H1 (cell line): ENCODE results near the gene FUT6. TPM values are rescaled to one million over a fixed set of nuclear protein-coding genes. Genes with fewer than 3 reads are reported as not detected.

Experiments used
- CTCF ChIA-PET: fragments of 300-600 bp; sonication (Branson Sonifier 250); formaldehyde crosslinking; loops from one replicate; lab custom pipeline; 2021; ENCODE audit not compliant: partially characterized antibody; lab: Charles Lee
- POLR2A ChIA-PET: fragments of 300-600 bp; sonication (Branson Sonifier 250); formaldehyde crosslinking; loops from one replicate; lab custom pipeline; 2021; ENCODE audit warnings: inconsistent platforms; ENCODE audit not compliant: partially characterized antibody; lab: Charles Lee
- DNase-seq, 2 experiments: peaks; one replicate each; pipeline versions ENCODE4 v3.0.0 to v3.0.0-alpha.2; 2010 to 2022; ENCODE audit warnings: low spot score in 2 of 2, low read depth in 1 of 2, mixed read lengths in 1 of 2
- FAIRE-seq: peaks from 2 replicates; lab custom pipeline; 2011; peaks lifted over from hg19 to GRCh38; lab: Jason Lieb, UNC
- H2AFZ ChIP-seq: 2 replicates; pipeline ENCODE4 v1.8.1; 2012; ENCODE audit warnings: low read length, inconsistent platforms
- H2AK5ac ChIP-seq: 2 replicates; pipeline ENCODE4 v1.6.1; 2013; ENCODE audit warnings: low read depth, low read length
- H2BK120ac ChIP-seq: replicated peaks from 2 replicates; pipeline ENCODE3; 2013; ENCODE audit warnings: low read depth, low read length, inconsistent platforms
- H2BK12ac ChIP-seq: 2 replicates; pipeline ENCODE4 v1.6.1; 2013; ENCODE audit warnings: low read depth, low read length
- H2BK15ac ChIP-seq: 2 replicates; pipeline ENCODE4 v1.6.1; 2013; ENCODE audit warnings: low read length
- H2BK20ac ChIP-seq: 2 replicates; pipeline ENCODE4 v1.6.1; 2013; ENCODE audit warnings: low read length
- H2BK5ac ChIP-seq: 2 replicates; pipeline ENCODE4 v1.6.1; 2013; ENCODE audit warnings: low read depth, low read length
- H3K14ac ChIP-seq: 2 replicates; pipeline ENCODE4 v1.6.1; 2013; ENCODE audit warnings: inconsistent platforms; ENCODE audit not compliant: insufficient read length
- H3K18ac ChIP-seq: 2 replicates; pipeline ENCODE4 v1.6.1; 2013; ENCODE audit warnings: low read length; ENCODE audit errors: extremely low read depth
- H3K23ac ChIP-seq: 2 replicates; pipeline ENCODE4 v1.6.1; 2013; ENCODE audit warnings: inconsistent platforms; ENCODE audit not compliant: insufficient read length
- H3K23me2 ChIP-seq: 2 replicates; pipeline ENCODE4 v1.6.1; 2013; ENCODE audit warnings: low read depth, low read length
- H3K27ac ChIP-seq: 2 replicates; pipeline ENCODE4 v1.6.1; 2011; ENCODE audit warnings: low read depth, low read length, inconsistent platforms
- H3K27me3 ChIP-seq, 4 experiments: replicated peaks in 1 of 4; 1 replicate in 1 of 4; 2 replicates in 3 of 4; pipeline versions ENCODE4 v1.6.1 to v1.8.1; 2011 to 2013; ENCODE audit warnings: low read length in 3 of 4, mild to moderate bottlenecking in 3 of 4, inconsistent platforms in 2 of 4, mixed read lengths in 2 of 4, moderate library complexity in 1 of 4; ENCODE audit not compliant: control insufficient read depth in 3 of 4, insufficient read depth in 3 of 4; ENCODE audit errors: extremely low read depth in 1 of 4
- H3K36me3 ChIP-seq, 4 experiments: 2 replicates each; pipeline versions ENCODE4 v1.6.1 to v1.8.1; 2011 to 2013; ENCODE audit warnings: mild to moderate bottlenecking in 4 of 4, low read length in 3 of 4, moderate library complexity in 2 of 4, control low read depth in 1 of 4, inconsistent platforms in 1 of 4; ENCODE audit not compliant: insufficient read depth in 4 of 4, control insufficient read depth in 2 of 4
- H3K4ac ChIP-seq: replicated peaks from 2 replicates; pipeline ENCODE3; 2013; ENCODE audit warnings: low read length, low read depth, mixed read lengths, inconsistent platforms; ENCODE audit not compliant: insufficient read length
- H3K4me1 ChIP-seq, 4 experiments: replicated peaks in 1 of 4; 1 replicate in 1 of 4; 2 replicates in 3 of 4; pipeline versions ENCODE4 v1.6.1 to v1.8.1; 2011 to 2013; ENCODE audit warnings: low read length in 3 of 4, inconsistent platforms in 2 of 4, mixed read lengths in 1 of 4; ENCODE audit not compliant: insufficient read depth in 4 of 4, control insufficient read depth in 3 of 4
- H3K4me2 ChIP-seq, 2 experiments: 2 replicates each; pipeline versions ENCODE4 v1.6.1 to v1.8.1; 2011 to 2013; ENCODE audit warnings: low read depth in 2 of 2, low read length in 2 of 2, control low read depth in 1 of 2, inconsistent platforms in 1 of 2, mild to moderate bottlenecking in 1 of 2; ENCODE audit not compliant: insufficient read depth in 1 of 2
- H3K4me3 ChIP-seq, 4 experiments: fragments of 200-600, 300-600 bp in 1 of 4; sonication (generic), shearing (Covaris generic), sonication (Bioruptor Twin) in 1 of 4; 2 replicates each; pipeline versions ENCODE4 v1.5.1 to v1.8.1; 2011 to 2016; ENCODE audit warnings: low read length in 4 of 4, low read depth in 3 of 4, control low read depth in 2 of 4, inconsistent platforms in 2 of 4, mild to moderate bottlenecking in 2 of 4, mixed read lengths in 1 of 4, moderate library complexity in 1 of 4; ENCODE audit not compliant: insufficient read depth in 2 of 4; ENCODE audit errors: extremely low read depth in 1 of 4
- H3K56ac ChIP-seq: replicated peaks from 2 replicates; pipeline ENCODE3; 2013; ENCODE audit warnings: low read depth, mild to moderate bottlenecking, mixed read lengths, low read length, inconsistent platforms; ENCODE audit not compliant: insufficient read length
- H3K79me1 ChIP-seq: 2 replicates; pipeline ENCODE4 v1.6.1; 2013; ENCODE audit warnings: low read depth, low read length, control low read depth
- H3K79me2 ChIP-seq, 2 experiments: 2 replicates each; pipeline versions ENCODE4 v1.6.1 to v1.8.1; 2012 to 2013; ENCODE audit warnings: low read length in 2 of 2, mild to moderate bottlenecking in 2 of 2, inconsistent platforms in 1 of 2; ENCODE audit not compliant: insufficient read depth in 2 of 2, control insufficient read depth in 1 of 2
- H3K9ac ChIP-seq, 4 experiments: replicated peaks in 1 of 4; 1 replicate in 1 of 4; 2 replicates in 3 of 4; pipeline versions ENCODE4 v1.6.1 to v1.8.1; 2011 to 2013; ENCODE audit warnings: low read depth in 3 of 4, low read length in 3 of 4, control low read depth in 2 of 4, mild to moderate bottlenecking in 2 of 4, moderate library complexity in 2 of 4, inconsistent platforms in 1 of 4; ENCODE audit errors: extremely low read depth in 1 of 4
- H3K9me3 ChIP-seq, 2 experiments: 2 replicates each; pipeline versions ENCODE4 v1.6.1 to v1.8.1; 2012 to 2013; ENCODE audit warnings: mild to moderate bottlenecking in 2 of 2, moderate library complexity in 2 of 2, control low read depth in 1 of 2, inconsistent platforms in 1 of 2, low read depth in 1 of 2, low read length in 1 of 2, mixed read lengths in 1 of 2; ENCODE audit not compliant: insufficient read depth in 2 of 2
- H4K20me1 ChIP-seq, 2 experiments: replicated peaks in 1 of 2; 2 replicates each; pipeline versions ENCODE3 to v1.8.1; 2011 to 2013; ENCODE audit warnings: inconsistent platforms in 2 of 2, low read length in 2 of 2, mild to moderate bottlenecking in 1 of 2; ENCODE audit not compliant: insufficient read depth in 2 of 2, control insufficient read depth in 1 of 2
- H4K5ac ChIP-seq: 2 replicates; pipeline ENCODE4 v1.6.1; 2013; ENCODE audit warnings: low read length, low read depth, mixed read lengths, inconsistent platforms; ENCODE audit not compliant: insufficient read length
- H4K8ac ChIP-seq: 2 replicates; pipeline ENCODE4 v1.8.0; 2013; ENCODE audit warnings: mild to moderate bottlenecking, moderate library complexity, low read length, inconsistent platforms; ENCODE audit not compliant: insufficient read depth; ENCODE audit errors: extremely low read depth
- H4K91ac ChIP-seq: replicated peaks from 2 replicates; pipeline ENCODE3; 2013; ENCODE audit warnings: low read length, mixed read lengths, inconsistent platforms; ENCODE audit not compliant: insufficient read length
- BRCA1 ChIP-seq: IDR thresholded peaks from 2 replicates; pipeline ENCODE4 v1.6.1; 2012; ENCODE audit warnings: low read depth, low read length, improper control_type of control experiment
- WGBS, 2 experiments: shearing (Covaris generic) in 1 of 2; methylation state at CpG; one replicate each; pipeline versions ENCODE4 v1.1.6 to v1.1.7; 2013 to 2015; ENCODE audit warnings: low lambda C conversion rate in 2 of 2, mixed read lengths in 2 of 2, inconsistent platforms in 1 of 2, low coverage in 1 of 2, missing lambda C conversion rate in 1 of 2; ENCODE audit not compliant: insufficient replicate concordance in 2 of 2, insufficient coverage in 1 of 2, insufficient read length in 1 of 2; ENCODE audit errors: extremely low coverage in 1 of 2, missing lambda C conversion rate in 1 of 2; 5-methylcytosine and 5-hydroxymethylcytosine counted together
- polyA plus RNA-seq, 7 experiments: library from polyadenylated mRNA; depleted of rRNA in 3 of 7; stranded (reverse) in 5 of 7; unstranded in 2 of 7; fragments of >200 nt in 5 of 7; fragments of 200-250 nt in 2 of 7; gene quantifications; 1 replicate in 5 of 7; 2 replicates in 1 of 7; 4 replicates in 1 of 7; pipeline versions ENCODE4 v1.2.1 to v1.2.3, GENCODE V29; 2011 to 2013; ENCODE audit warnings: missing spikeins in 2 of 7, mixed read lengths in 2 of 7
- total RNA-seq: library from RNA; stranded (reverse); fragmentation: NEBNext Ultra II Directional; extraction: Animal tissue kit (Norgen Biotek cat#: 25700); gene quantifications from 2 replicates; pipeline ENCODE4 v1.2.1, GENCODE V29; 2021

FUT6 gene
- total and polyA plus RNA-seq, 2 of the 8 experiments (the other 6 are each of a cell fraction or from before 2014, with no cell fraction given) = not detected

DNA sequence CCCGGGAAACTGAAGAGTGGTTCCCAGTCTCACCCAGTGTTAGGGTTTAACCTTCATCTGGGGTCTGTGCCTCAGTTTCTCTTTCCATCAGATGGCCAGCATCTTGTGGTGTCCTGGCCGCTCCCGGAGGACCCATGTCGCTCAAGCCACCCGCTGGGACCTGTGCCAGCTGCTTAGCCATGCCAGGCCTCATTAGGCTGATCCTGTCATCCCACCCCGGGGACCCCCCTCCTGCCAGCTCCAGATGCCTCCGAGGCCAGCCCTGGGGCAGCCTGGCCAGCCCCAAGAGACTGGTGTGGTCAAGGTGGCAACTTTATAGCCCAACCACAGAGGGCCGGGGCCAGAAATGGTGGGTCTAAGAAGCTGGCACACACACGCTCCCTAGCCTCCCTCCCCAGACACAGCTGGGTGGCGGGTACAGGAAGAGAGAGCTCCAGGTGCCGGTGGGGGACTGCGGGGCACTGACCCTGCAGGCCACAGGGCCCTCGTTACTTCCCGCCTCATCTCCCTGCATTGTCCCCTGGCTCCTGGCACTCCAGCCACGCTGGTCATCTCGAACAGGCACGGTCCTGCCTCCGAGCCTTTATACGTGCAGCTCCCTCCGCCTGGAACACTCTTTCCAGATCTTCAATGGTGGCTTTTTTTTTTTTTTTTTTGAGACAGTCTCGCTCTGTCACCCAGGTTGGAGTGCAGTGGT is 31.2 kb downstream of the FUT6 start:
- H3K18ac ChIP-seq = no peak overlapping the region
- H3K27me3 ChIP-seq = peaks cover under 1 to 7% (median 3%) of the 10 kb centered on the region in 4 experiments; a peak in 5 of 7 replicates
- peaks cover 4% of the 10 kb centered on the region; the same call in 1 of the 2 replicates for H3K79me1 ChIP-seq
- no peak overlapping the region for H2BK5ac ChIP-seq
- H3K23me2 ChIP-seq = peaks cover 4% of the 10 kb centered on the region; the same call in 1 of the 2 replicates
- H3K27ac ChIP-seq = no peak overlapping the region
- DNase-seq = no peak
- no peak overlapping the region for H2AFZ ChIP-seq
- H3K23ac ChIP-seq = no peak overlapping the region
- TF ChIP-seq BRCA1 = no peak
- TF ChIP-seq, all 59 proteins: peak for 0
- no peak overlapping the region for H2BK12ac ChIP-seq
- H4K20me1 ChIP-seq = peaks cover 0 to 6% of the 10 kb centered on the region in 2 experiments
- H3K36me3 ChIP-seq = no peaks in the 10 kb centered on the region
- no peak overlapping the region for H3K56ac ChIP-seq
- no peaks in the 10 kb centered on the region; a peak in 1 of 4 replicates for H3K79me2 ChIP-seq
- 96% methylated on average over 15 of the region's 21 CpGs; no CpG with 5 or more reads in 1 of the 2 experiments for WGBS, 2 experiments
- H2BK120ac ChIP-seq = no peak overlapping the region
- no peak overlapping the region for H4K5ac ChIP-seq
- no peaks in the 10 kb centered on the region for H3K9me3 ChIP-seq
- H3K4me3 ChIP-seq = no peak overlapping the region
- H2BK20ac ChIP-seq = no peak overlapping the region
- no peak overlapping the region for H4K8ac ChIP-seq
- CTCF ChIA-PET = interaction anchor here (0.5 to 4.5 kb wide), 13 partner anchors 15 to 1572 kb away, joined by 3 to 32 read pairs (median 3); no protein-coding TSS in a partner anchor
- H2AK5ac ChIP-seq = no peak overlapping the region
- H3K4me1 ChIP-seq = peaks cover 0 to 9% (median 7%) of the 10 kb centered on the region in 4 experiments; a peak in 5 of 7 replicates
- POLR2A ChIA-PET = interaction anchor here (1.0 to 2.5 kb wide), 4 partner anchors 15 to 214 kb away, joined by 3 to 6 read pairs (median 4); no protein-coding TSS in a partner anchor
- no peak for FAIRE-seq
- H4K91ac ChIP-seq = no peak overlapping the region
- H3K14ac ChIP-seq = no peak overlapping the region
- H3K4ac ChIP-seq = no peak overlapping the region
- no peak overlapping the region for H2BK15ac ChIP-seq
- H3K4me2 ChIP-seq = no peak overlapping the region
- H3K9ac ChIP-seq = no peak overlapping the region
